ENCODE measurements around the gene IGFLR1. TPM values are rescaled to one million over a fixed set of nuclear protein-coding genes. Genes with fewer than 3 reads are reported as not detected.

IGFLR1 gene
- total RNA-seq, 1 experiment from 2014 or later, result 9.9 TPM

DNA sequence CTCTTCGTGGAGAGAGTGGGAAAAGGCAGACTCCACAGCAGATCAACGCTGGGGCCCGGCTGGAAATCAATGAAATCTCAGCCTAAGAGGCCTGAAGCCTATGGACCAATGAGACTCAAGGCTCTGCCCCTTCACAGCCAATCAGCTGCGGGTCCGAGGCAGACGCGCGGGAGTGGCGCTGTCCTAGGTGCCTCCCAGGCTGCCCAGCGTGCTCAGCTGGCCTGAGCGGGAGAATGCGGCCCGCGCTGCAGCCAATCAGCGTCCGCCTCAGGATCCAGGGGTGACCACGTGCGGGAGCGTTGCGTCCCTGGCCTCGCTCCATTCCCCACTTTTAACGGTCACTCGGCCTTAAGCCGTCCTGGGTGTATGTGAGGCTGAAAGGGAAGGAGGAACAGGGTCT lies 38.0 kb downstream of the IGFLR1 start, which contains the start of gene ZBTB32 (continued):
- TF ChIP-seq ZNF396 (CRISPR knock-in tag; IDR thresholded peaks at IDR 0.05; ENCODE audit: borderline replicate concordance), result no peak
- peak; percentile 93 for TF ChIP-seq RELA (CRISPR knock-in tag; IDR thresholded peaks at IDR 0.05; ENCODE audit: borderline replicate concordance)
- TF ChIP-seq, protein P1, sequence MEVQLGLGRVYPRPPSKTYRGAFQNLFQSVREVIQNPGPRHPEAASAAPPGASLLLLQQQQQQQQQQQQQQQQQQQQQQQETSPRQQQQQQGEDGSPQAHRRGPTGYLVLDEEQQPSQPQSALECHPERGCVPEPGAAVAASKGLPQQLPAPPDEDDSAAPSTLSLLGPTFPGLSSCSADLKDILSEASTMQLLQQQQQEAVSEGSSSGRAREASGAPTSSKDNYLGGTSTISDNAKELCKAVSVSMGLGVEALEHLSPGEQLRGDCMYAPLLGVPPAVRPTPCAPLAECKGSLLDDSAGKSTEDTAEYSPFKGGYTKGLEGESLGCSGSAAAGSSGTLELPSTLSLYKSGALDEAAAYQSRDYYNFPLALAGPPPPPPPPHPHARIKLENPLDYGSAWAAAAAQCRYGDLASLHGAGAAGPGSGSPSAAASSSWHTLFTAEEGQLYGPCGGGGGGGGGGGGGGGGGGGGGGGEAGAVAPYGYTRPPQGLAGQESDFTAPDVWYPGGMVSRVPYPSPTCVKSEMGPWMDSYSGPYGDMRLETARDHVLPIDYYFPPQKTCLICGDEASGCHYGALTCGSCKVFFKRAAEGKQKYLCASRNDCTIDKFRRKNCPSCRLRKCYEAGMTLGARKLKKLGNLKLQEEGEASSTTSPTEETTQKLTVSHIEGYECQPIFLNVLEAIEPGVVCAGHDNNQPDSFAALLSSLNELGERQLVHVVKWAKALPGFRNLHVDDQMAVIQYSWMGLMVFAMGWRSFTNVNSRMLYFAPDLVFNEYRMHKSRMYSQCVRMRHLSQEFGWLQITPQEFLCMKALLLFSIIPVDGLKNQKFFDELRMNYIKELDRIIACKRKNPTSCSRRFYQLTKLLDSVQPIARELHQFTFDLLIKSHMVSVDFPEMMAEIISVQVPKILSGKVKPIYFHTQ (CRISPR knock-in tag; IDR thresholded peaks at IDR 0.05), result no peak
- peak; percentile 93; the same call in 1 of the 2 replicates for TF ChIP-seq ZNF219 (CRISPR knock-in tag; IDR thresholded peaks at IDR 0.05; ENCODE audit: borderline replicate concordance)
- peak; percentile 84; the same call in 1 of the 2 replicates for TF ChIP-seq ZNF121 (CRISPR knock-in tag; IDR thresholded peaks at IDR 0.05)
- TF ChIP-seq EMX1 (CRISPR knock-in tag; IDR thresholded peaks at IDR 0.05), result no peak
- no peak for TF ChIP-seq GABPB1 (CRISPR knock-in tag; IDR thresholded peaks at IDR 0.05)
- TF ChIP-seq, protein P2, sequence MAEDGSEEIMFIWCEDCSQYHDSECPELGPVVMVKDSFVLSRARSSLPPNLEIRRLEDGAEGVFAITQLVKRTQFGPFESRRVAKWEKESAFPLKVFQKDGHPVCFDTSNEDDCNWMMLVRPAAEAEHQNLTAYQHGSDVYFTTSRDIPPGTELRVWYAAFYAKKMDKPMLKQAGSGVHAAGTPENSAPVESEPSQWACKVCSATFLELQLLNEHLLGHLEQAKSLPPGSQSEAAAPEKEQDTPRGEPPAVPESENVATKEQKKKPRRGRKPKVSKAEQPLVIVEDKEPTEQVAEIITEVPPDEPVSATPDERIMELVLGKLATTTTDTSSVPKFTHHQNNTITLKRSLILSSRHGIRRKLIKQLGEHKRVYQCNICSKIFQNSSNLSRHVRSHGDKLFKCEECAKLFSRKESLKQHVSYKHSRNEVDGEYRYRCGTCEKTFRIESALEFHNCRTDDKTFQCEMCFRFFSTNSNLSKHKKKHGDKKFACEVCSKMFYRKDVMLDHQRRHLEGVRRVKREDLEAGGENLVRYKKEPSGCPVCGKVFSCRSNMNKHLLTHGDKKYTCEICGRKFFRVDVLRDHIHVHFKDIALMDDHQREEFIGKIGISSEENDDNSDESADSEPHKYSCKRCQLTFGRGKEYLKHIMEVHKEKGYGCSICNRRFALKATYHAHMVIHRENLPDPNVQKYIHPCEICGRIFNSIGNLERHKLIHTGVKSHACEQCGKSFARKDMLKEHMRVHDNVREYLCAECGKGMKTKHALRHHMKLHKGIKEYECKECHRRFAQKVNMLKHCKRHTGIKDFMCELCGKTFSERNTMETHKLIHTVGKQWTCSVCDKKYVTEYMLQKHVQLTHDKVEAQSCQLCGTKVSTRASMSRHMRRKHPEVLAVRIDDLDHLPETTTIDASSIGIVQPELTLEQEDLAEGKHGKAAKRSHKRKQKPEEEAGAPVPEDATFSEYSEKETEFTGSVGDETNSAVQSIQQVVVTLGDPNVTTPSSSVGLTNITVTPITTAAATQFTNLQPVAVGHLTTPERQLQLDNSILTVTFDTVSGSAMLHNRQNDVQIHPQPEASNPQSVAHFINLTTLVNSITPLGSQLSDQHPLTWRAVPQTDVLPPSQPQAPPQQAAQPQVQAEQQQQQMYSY (CRISPR knock-in tag; IDR thresholded peaks at IDR 0.05), result peak; percentile 75
- TF ChIP-seq FOXP1 (CRISPR knock-in tag; IDR thresholded peaks at IDR 0.05; ENCODE audit: borderline replicate concordance), result peak; percentile 99
- TF ChIP-seq ZNF423 (CRISPR knock-in tag; IDR thresholded peaks at IDR 0.05), result no peak
- peak; percentile 98; the same call in 1 of the 2 replicates for TF ChIP-seq NFE2L1 (CRISPR knock-in tag; IDR thresholded peaks at IDR 0.05)
- TF ChIP-seq, protein P3, sequence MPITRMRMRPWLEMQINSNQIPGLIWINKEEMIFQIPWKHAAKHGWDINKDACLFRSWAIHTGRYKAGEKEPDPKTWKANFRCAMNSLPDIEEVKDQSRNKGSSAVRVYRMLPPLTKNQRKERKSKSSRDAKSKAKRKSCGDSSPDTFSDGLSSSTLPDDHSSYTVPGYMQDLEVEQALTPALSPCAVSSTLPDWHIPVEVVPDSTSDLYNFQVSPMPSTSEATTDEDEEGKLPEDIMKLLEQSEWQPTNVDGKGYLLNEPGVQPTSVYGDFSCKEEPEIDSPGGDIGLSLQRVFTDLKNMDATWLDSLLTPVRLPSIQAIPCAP (CRISPR knock-in tag; IDR thresholded peaks at IDR 0.05), result peak; percentile 83; the same call in 1 of the 2 replicates
- no peak for TF ChIP-seq RORB (CRISPR knock-in tag; IDR thresholded peaks at IDR 0.05)
- peak; percentile 88; the same call in 1 of the 2 replicates for TF ChIP-seq ATF1 (CRISPR knock-in tag; IDR thresholded peaks at IDR 0.05)
- TF ChIP-seq, protein P4, sequence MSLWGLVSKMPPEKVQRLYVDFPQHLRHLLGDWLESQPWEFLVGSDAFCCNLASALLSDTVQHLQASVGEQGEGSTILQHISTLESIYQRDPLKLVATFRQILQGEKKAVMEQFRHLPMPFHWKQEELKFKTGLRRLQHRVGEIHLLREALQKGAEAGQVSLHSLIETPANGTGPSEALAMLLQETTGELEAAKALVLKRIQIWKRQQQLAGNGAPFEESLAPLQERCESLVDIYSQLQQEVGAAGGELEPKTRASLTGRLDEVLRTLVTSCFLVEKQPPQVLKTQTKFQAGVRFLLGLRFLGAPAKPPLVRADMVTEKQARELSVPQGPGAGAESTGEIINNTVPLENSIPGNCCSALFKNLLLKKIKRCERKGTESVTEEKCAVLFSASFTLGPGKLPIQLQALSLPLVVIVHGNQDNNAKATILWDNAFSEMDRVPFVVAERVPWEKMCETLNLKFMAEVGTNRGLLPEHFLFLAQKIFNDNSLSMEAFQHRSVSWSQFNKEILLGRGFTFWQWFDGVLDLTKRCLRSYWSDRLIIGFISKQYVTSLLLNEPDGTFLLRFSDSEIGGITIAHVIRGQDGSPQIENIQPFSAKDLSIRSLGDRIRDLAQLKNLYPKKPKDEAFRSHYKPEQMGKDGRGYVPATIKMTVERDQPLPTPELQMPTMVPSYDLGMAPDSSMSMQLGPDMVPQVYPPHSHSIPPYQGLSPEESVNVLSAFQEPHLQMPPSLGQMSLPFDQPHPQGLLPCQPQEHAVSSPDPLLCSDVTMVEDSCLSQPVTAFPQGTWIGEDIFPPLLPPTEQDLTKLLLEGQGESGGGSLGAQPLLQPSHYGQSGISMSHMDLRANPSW (CRISPR knock-in tag; conservative IDR thresholded peaks at IDR 0.05; ENCODE audit: low read depth), result no peak
- TF ChIP-seq, protein P5, sequence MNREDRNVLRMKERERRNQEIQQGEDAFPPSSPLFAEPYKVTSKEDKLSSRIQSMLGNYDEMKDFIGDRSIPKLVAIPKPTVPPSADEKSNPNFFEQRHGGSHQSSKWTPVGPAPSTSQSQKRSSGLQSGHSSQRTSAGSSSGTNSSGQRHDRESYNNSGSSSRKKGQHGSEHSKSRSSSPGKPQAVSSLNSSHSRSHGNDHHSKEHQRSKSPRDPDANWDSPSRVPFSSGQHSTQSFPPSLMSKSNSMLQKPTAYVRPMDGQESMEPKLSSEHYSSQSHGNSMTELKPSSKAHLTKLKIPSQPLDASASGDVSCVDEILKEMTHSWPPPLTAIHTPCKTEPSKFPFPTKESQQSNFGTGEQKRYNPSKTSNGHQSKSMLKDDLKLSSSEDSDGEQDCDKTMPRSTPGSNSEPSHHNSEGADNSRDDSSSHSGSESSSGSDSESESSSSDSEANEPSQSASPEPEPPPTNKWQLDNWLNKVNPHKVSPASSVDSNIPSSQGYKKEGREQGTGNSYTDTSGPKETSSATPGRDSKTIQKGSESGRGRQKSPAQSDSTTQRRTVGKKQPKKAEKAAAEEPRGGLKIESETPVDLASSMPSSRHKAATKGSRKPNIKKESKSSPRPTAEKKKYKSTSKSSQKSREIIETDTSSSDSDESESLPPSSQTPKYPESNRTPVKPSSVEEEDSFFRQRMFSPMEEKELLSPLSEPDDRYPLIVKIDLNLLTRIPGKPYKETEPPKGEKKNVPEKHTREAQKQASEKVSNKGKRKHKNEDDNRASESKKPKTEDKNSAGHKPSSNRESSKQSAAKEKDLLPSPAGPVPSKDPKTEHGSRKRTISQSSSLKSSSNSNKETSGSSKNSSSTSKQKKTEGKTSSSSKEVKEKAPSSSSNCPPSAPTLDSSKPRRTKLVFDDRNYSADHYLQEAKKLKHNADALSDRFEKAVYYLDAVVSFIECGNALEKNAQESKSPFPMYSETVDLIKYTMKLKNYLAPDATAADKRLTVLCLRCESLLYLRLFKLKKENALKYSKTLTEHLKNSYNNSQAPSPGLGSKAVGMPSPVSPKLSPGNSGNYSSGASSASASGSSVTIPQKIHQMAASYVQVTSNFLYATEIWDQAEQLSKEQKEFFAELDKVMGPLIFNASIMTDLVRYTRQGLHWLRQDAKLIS (CRISPR knock-in tag; IDR thresholded peaks at IDR 0.05; ENCODE audit: borderline replicate concordance), result 0 out of 2 replicates have a peak, but pooled peaks have one; percentile 26
- peak; percentile 86 for TF ChIP-seq ZNF138 (CRISPR knock-in tag; conservative IDR thresholded peaks at IDR 0.05)
- TF ChIP-seq, protein P6, sequence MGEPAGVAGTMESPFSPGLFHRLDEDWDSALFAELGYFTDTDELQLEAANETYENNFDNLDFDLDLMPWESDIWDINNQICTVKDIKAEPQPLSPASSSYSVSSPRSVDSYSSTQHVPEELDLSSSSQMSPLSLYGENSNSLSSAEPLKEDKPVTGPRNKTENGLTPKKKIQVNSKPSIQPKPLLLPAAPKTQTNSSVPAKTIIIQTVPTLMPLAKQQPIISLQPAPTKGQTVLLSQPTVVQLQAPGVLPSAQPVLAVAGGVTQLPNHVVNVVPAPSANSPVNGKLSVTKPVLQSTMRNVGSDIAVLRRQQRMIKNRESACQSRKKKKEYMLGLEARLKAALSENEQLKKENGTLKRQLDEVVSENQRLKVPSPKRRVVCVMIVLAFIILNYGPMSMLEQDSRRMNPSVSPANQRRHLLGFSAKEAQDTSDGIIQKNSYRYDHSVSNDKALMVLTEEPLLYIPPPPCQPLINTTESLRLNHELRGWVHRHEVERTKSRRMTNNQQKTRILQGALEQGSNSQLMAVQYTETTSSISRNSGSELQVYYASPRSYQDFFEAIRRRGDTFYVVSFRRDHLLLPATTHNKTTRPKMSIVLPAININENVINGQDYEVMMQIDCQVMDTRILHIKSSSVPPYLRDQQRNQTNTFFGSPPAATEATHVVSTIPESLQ (CRISPR knock-in tag; IDR thresholded peaks at IDR 0.05), result peak; percentile 63; the same call in 1 of the 2 replicates
- TF ChIP-seq, protein P7, sequence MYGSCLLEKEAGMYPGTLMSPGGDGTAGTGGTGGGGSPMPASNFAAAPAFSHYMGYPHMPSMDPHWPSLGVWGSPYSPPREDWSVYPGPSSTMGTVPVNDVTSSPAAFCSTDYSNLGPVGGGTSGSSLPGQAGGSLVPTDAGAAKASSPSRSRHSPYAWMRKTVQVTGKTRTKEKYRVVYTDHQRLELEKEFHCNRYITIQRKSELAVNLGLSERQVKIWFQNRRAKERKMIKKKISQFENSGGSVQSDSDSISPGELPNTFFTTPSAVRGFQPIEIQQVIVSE (CRISPR knock-in tag; IDR thresholded peaks at IDR 0.05; ENCODE audit: borderline replicate concordance), result no peak
- TF ChIP-seq KAT7 (CRISPR knock-in tag; IDR thresholded peaks at IDR 0.05; ENCODE audit: borderline replicate concordance), result no peak
- peak; percentile 83 for TF ChIP-seq NR2C2 (CRISPR knock-in tag; IDR thresholded peaks at IDR 0.05)
- TF ChIP-seq SP1 (CRISPR knock-in tag; conservative IDR thresholded peaks at IDR 0.05), result peak; percentile 74
